GM23338 (cell line): ENCODE measurements around the gene NSD2. TPM values are rescaled to one million over a fixed set of nuclear protein-coding genes. Genes with fewer than 3 reads are reported as not detected.
"Not testable (repeated sequence)": the region's sequence is repeated elsewhere in the genome, so short reads cannot be mapped to it uniquely, and the experiment has no call there.

ENCODE experiments used
- ATAC-seq: fragments of 200-7000 bp; cut with Tn5 transposase; 3 replicates; pipeline ENCODE4 v1.9.1; 2020
- DNase-seq: peaks from one replicate; pipeline ENCODE4 v3.0.0-alpha.2; 2015; ENCODE audit warnings: low spot score
- H2AFZ ChIP-seq: fragments of 200-600 bp; sonication (generic); 2 replicates; pipeline ENCODE4 v1.8.0; 2016; ENCODE audit warnings: antibody characterized with exemption, mild to moderate bottlenecking, moderate library complexity
- H3F3A ChIP-seq: fragments of 200-600 bp; sonication (generic); replicated peaks from 2 replicates; pipeline ENCODE4 v1.8.0; 2017; ENCODE audit warnings: antibody characterized with exemption, mixed run types, low read depth
- H3K27ac ChIP-seq: fragments of 200-600 bp; sonication (generic); 2 replicates; pipeline ENCODE4 v1.6.1; 2016; ENCODE audit warnings: low read depth
- H3K27me3 ChIP-seq: fragments of 200-600 bp; sonication (generic); 2 replicates; pipeline ENCODE4 v1.8.0; 2016; ENCODE audit warnings: mild to moderate bottlenecking, mixed run types, moderate library complexity; ENCODE audit not compliant: insufficient read depth
- H3K36me3 ChIP-seq: fragments of 200-600 bp; sonication (generic); 2 replicates; pipeline ENCODE4 v1.8.0; 2016; ENCODE audit warnings: mild to moderate bottlenecking; ENCODE audit not compliant: insufficient read depth
- H3K4me1 ChIP-seq: fragments of 200-600 bp; sonication (generic); 2 replicates; pipeline ENCODE4 v1.8.0; 2016; ENCODE audit warnings: mild to moderate bottlenecking, moderate library complexity; ENCODE audit not compliant: insufficient read depth
- H3K4me2 ChIP-seq: fragments of 200-600 bp; sonication (generic); 2 replicates; pipeline ENCODE4 v1.7.1; 2017; ENCODE audit warnings: mixed run types
- H3K4me3 ChIP-seq: fragments of 200-600 bp; sonication (generic); 2 replicates; pipeline ENCODE4 v1.6.1; 2016; ENCODE audit warnings: mixed run types
- H3K79me2 ChIP-seq: fragments of 200-600 bp; sonication (generic); replicated peaks from 2 replicates; pipeline ENCODE4 v1.8.0; 2017; ENCODE audit warnings: mild to moderate bottlenecking; ENCODE audit not compliant: insufficient read depth
- H3K9me2 ChIP-seq: fragments of 200-600 bp; sonication (generic); 2 replicates; pipeline ENCODE4 v1.8.0; 2017; ENCODE audit not compliant: insufficient read depth
- H4K20me1 ChIP-seq: fragments of 200-600 bp; sonication (generic); replicated peaks from 2 replicates; pipeline ENCODE4 v1.8.0; 2017; ENCODE audit warnings: mild to moderate bottlenecking; ENCODE audit not compliant: insufficient read depth
- H3K27ac Mint-ChIP-seq: 2 replicates; pipeline ENCODE4 v1.8.0; 2020; ENCODE audit warnings: inconsistent platforms, mild to moderate bottlenecking, moderate library complexity, mixed read lengths
- H3K27me3 Mint-ChIP-seq: 3 replicates; pipeline ENCODE4 v1.8.0; 2022; ENCODE audit warnings: low read depth, mild to moderate bottlenecking, moderate library complexity, mixed read lengths, inconsistent platforms; ENCODE audit not compliant: insufficient read depth, poor library complexity
- H3K36me3 Mint-ChIP-seq: 3 replicates; pipeline ENCODE4 v1.8.0; 2021; ENCODE audit warnings: low read depth, mild to moderate bottlenecking, inconsistent platforms, moderate library complexity, mixed read lengths
- H3K4me1 Mint-ChIP-seq: 3 replicates; pipeline ENCODE4 v1.8.0; 2020; ENCODE audit warnings: mild to moderate bottlenecking, inconsistent platforms, mixed read lengths
- H3K4me3 Mint-ChIP-seq: 3 replicates; pipeline ENCODE4 v1.8.0; 2021; ENCODE audit warnings: moderate library complexity, mild to moderate bottlenecking, inconsistent platforms, mixed read lengths
- H3K9me3 Mint-ChIP-seq: 3 replicates; pipeline ENCODE4 v1.8.0; 2020; ENCODE audit warnings: moderate library complexity, mild to moderate bottlenecking, inconsistent platforms, mixed read lengths
- CREB1 ChIP-seq: fragments of 250-450 bp; sonication (Bioruptor Pico); IDR thresholded peaks from 2 replicates; pipeline ENCODE4 v1.5.0; 2020; ENCODE audit warnings: low read depth, mild to moderate bottlenecking, moderate library complexity
- CTCF ChIP-seq, 2 experiments: fragments of 200-600 bp in 1 of 2; sonication (generic) in 1 of 2; conservative IDR thresholded peaks; 2 replicates each; pipeline versions ENCODE4 v1.5.1 to v1.6.1; 2016 to 2017; ENCODE audit warnings: antibody characterized with exemption in 2 of 2, low read depth in 2 of 2, mild to moderate bottlenecking in 2 of 2, moderate library complexity in 1 of 2
- ETS1 ChIP-seq: IDR thresholded peaks from 2 replicates; pipeline ENCODE4 v1.6.1; 2016; ENCODE audit warnings: antibody characterized with exemption
- EZH2phosphoT487 ChIP-seq: fragments of 200-600 bp; sonication (generic); IDR thresholded peaks from one replicate; pipeline ENCODE4 v1.8.1; 2018; ENCODE audit warnings: antibody characterized with exemption; ENCODE audit not compliant: unreplicated experiment
- JUNB ChIP-seq: IDR thresholded peaks from one replicate; pipeline ENCODE4 v1.6.1; 2016; ENCODE audit warnings: antibody characterized with exemption; ENCODE audit not compliant: unreplicated experiment
- NANOG ChIP-seq: IDR thresholded peaks from 2 replicates; pipeline ENCODE4 v1.6.1; 2016; ENCODE audit warnings: antibody characterized with exemption, borderline replicate concordance
- POLR2AphosphoS5 ChIP-seq: IDR thresholded peaks from 2 replicates; pipeline ENCODE4 v1.6.1; 2016; ENCODE audit warnings: antibody characterized with exemption, low read depth
- STAT1 ChIP-seq: IDR thresholded peaks from one replicate; pipeline ENCODE4 v1.6.1; 2016; ENCODE audit warnings: antibody characterized with exemption; ENCODE audit not compliant: unreplicated experiment
- ZNF114 ChIP-seq: fragments of 250-450 bp; sonication (Bioruptor Pico); IDR thresholded peaks from 2 replicates; pipeline ENCODE4 v1.5.0; 2020; ENCODE audit warnings: mild to moderate bottlenecking, moderate library complexity
- ZNF331 ChIP-seq: fragments of 250-450 bp; sonication (Bioruptor Pico); IDR thresholded peaks from 2 replicates; pipeline ENCODE4 v1.5.0; 2020; ENCODE audit warnings: low read depth, mild to moderate bottlenecking, moderate library complexity
- ZNF462 ChIP-seq: fragments of 250-450 bp; sonication (Bioruptor Pico); IDR thresholded peaks from 2 replicates; pipeline ENCODE4 v1.5.0; 2020; ENCODE audit warnings: mild to moderate bottlenecking, moderate library complexity
- polyA plus RNA-seq: library from polyadenylated mRNA; unstranded; fragments of >200 nt; fragmentation: Nextera tagmentation; extraction: Ambion mirVana; gene quantifications from 2 replicates; pipeline ENCODE4 v1.2.1, GENCODE V29; 2016
- total RNA-seq: library from RNA; depleted of rRNA; stranded (reverse); fragments of >200 nt; shearing (Covaris generic); gene quantifications from 2 replicates; pipeline ENCODE4 v1.2.3, GENCODE V29; 2014

Gene NSD2
- total and polyA plus RNA-seq, 2 experiments from 2014 or later, result 33.5 to 84.4 TPM

GRCh38 chr4:1993718-1994516 is 122.7 kb downstream of the NSD2 start:
- H3K4me3 ChIP-seq, H2AFZ ChIP-seq, H3K27me3 ChIP-seq, H3K27ac Mint-ChIP-seq, H3K9me2 ChIP-seq, DNase-seq, H3K4me3 Mint-ChIP-seq, H3K4me2 ChIP-seq, ATAC-seq, H3K27me3 Mint-ChIP-seq, H3K9me3 Mint-ChIP-seq, H3F3A ChIP-seq, H3K36me3 ChIP-seq: not testable (repeated sequence)
- 0 out of 2 replicates have a peak overlapping the region, but pooled peaks have one; percentile 45 for H3K27ac ChIP-seq
- H4K20me1 ChIP-seq, result peaks cover 77% of the 10 kb centered on the region
- H3K79me2 ChIP-seq, result peaks cover 87% of the 10 kb centered on the region
- H3K4me1 Mint-ChIP-seq, result peaks cover 13% of the 10 kb centered on the region
- peaks cover 11% of the 10 kb centered on the region; the same call in 1 of the 2 replicates for H3K4me1 ChIP-seq
- peaks cover 42% of the 10 kb centered on the region for H3K36me3 Mint-ChIP-seq

GRCh38 chr4:1994938-1995337 is 123.7 kb downstream of the NSD2 start:
- Histone ChIP-seq H3K9me2 (no peaks in the 10 kb centered on the region), H3K4me2 (no peak overlapping the region), H3F3A (no peaks in the 10 kb centered on the region), H2AFZ (no peak overlapping the region), H3K27me3 (no peaks in the 10 kb centered on the region), H3K79me2 (peaks cover 98% of the 10 kb centered on the region), H3K4me1 (peaks cover 15% of the 10 kb centered on the region; the same call in 1 of the 2 replicates), H3K27ac (no peak overlapping the region), H3K36me3 (no peaks in the 10 kb centered on the region), H3K4me3 (no peak overlapping the region), H4K20me1 (peaks cover 86% of the 10 kb centered on the region)
- ATAC-seq (no peak), DNase-seq (no peak)
- H3K4me1 Mint-ChIP-seq, result peaks cover 20% of the 10 kb centered on the region
- no peak overlapping the region for H3K4me3 Mint-ChIP-seq
- H3K36me3 Mint-ChIP-seq, result peaks cover 39% of the 10 kb centered on the region
- H3K9me3 Mint-ChIP-seq, result peaks cover 3% of the 10 kb centered on the region; the same call in 1 of the 3 replicates
- no peak overlapping the region for H3K27ac Mint-ChIP-seq
- H3K27me3 Mint-ChIP-seq, result peaks cover 3% of the 10 kb centered on the region
- TF ChIP-seq ZNF331 (no peak), CTCF (conservative IDR thresholded peaks at IDR 0.05; ENCODE audit: low read depth in 2 of 2) (no peak), ZNF462 (CRISPR knock-in tag) (no peak), POLR2AphosphoS5 (no peak), ZNF114 (CRISPR knock-in tag) (no peak), NANOG (no peak), JUNB (no peak), STAT1 (no peak), CREB1 (no peak), EZH2phosphoT487 (no peak), ETS1 (no peak)
